ENCODE data around the gene NFIC.
"Not testable (repeated sequence)": the region's sequence is repeated elsewhere in the genome, so short reads cannot be mapped to it uniquely, and the experiment has no call there.

The NFIC gene

GRCh38 chr19:3507371-3508120, 141.2 kb downstream of the NFIC start:
- in situ Hi-C loops (cut with HindIII; ENCODE audit: low pct_ligation_motif_present, low pct_unique_long_range_greater_than_20kb, low sequenced_read_pairs), result no loop called here
- DNase-seq, result no peak

GRCh38 chr19:3508121-3508661, 141.8 kb downstream of the NFIC start:
- in situ Hi-C loops (cut with HindIII; ENCODE audit: low pct_ligation_motif_present, low pct_unique_long_range_greater_than_20kb, low sequenced_read_pairs); DNase-seq: not testable (repeated sequence)

- in situ Hi-C loops (cut with HindIII; ENCODE audit: low pct_ligation_motif_present, low pct_unique_long_range_greater_than_20kb, low sequenced_read_pairs), result no loop called here
- DNase-seq, result no peak
Measured at GRCh38 chr19:3508771-3509535, 142.6 kb downstream of the NFIC start.

- in situ Hi-C loops (cut with HindIII; ENCODE audit: low pct_ligation_motif_present, low pct_unique_long_range_greater_than_20kb, low sequenced_read_pairs), result no loop called here
- DNase-seq, result no peak
Measured at GRCh38 chr19:3509566-3509989, 143.2 kb downstream of the NFIC start.

- DNase-seq, result no peak
- in situ Hi-C loops (cut with HindIII; ENCODE audit: low pct_ligation_motif_present, low pct_unique_long_range_greater_than_20kb, low sequenced_read_pairs), result no loop called here
Measured at GRCh38 chr19:3510727-3511126, 144.3 kb downstream of the NFIC start.

GRCh38 chr19:3511506-3512251, 145.3 kb downstream of the NFIC start:
- in situ Hi-C loops (cut with HindIII; ENCODE audit: low pct_ligation_motif_present, low pct_unique_long_range_greater_than_20kb, low sequenced_read_pairs), result no loop called here
- DNase-seq, result no peak

- in situ Hi-C loops (cut with HindIII; ENCODE audit: low pct_ligation_motif_present, low pct_unique_long_range_greater_than_20kb, low sequenced_read_pairs), result no loop called here
- DNase-seq, result no peak
Measured at GRCh38 chr19:3512562-3513228, 146.3 kb downstream of the NFIC start.

GRCh38 chr19:3513229-3514140, 147.1 kb downstream of the NFIC start:
- in situ Hi-C loops (cut with HindIII; ENCODE audit: low pct_ligation_motif_present, low pct_unique_long_range_greater_than_20kb, low sequenced_read_pairs), result no loop called here
- no peak for DNase-seq

- in situ Hi-C loops (cut with HindIII; ENCODE audit: low pct_ligation_motif_present, low pct_unique_long_range_greater_than_20kb, low sequenced_read_pairs), result no loop called here
Measured at GRCh38 chr19:3514930-3515329, 148.5 kb downstream of the NFIC start.

GRCh38 chr19:3515891-3516422, 149.6 kb downstream of the NFIC start:
- in situ Hi-C loops (cut with HindIII; ENCODE audit: low pct_ligation_motif_present, low pct_unique_long_range_greater_than_20kb, low sequenced_read_pairs), result no loop called here
- no peak for DNase-seq

More at GRCh38 chr19:3514930-3515329, 148.5 kb downstream of the NFIC start:
- DNase-seq, result no peak

GRCh38 chr19:3516675-3517207, 150.4 kb downstream of the NFIC start:
- no peak for DNase-seq
- in situ Hi-C loops (cut with HindIII; ENCODE audit: low pct_ligation_motif_present, low pct_unique_long_range_greater_than_20kb, low sequenced_read_pairs), result no loop called here

- in situ Hi-C loops (cut with HindIII; ENCODE audit: low pct_ligation_motif_present, low pct_unique_long_range_greater_than_20kb, low sequenced_read_pairs), result no loop called here
- DNase-seq, result no peak
Measured at GRCh38 chr19:3517638-3518037, 151.3 kb downstream of the NFIC start.

- no peak for DNase-seq
Measured at GRCh38 chr19:3518255-3518654, 151.9 kb downstream of the NFIC start.

GRCh38 chr19:3518659-3519058, 152.3 kb downstream of the NFIC start:
- in situ Hi-C loops (cut with HindIII; ENCODE audit: low pct_ligation_motif_present, low pct_unique_long_range_greater_than_20kb, low sequenced_read_pairs), result no loop called here
- peak; percentile 18 for DNase-seq

More at GRCh38 chr19:3518255-3518654, 151.9 kb downstream of the NFIC start:
- in situ Hi-C loops (cut with HindIII; ENCODE audit: low pct_ligation_motif_present, low pct_unique_long_range_greater_than_20kb, low sequenced_read_pairs), result no loop called here

All from ACHN (cell line).